K562 (cell line): ENCODE results near the gene DRG1. TPM values are rescaled to one million over a fixed set of nuclear protein-coding genes. Genes with fewer than 3 reads are reported as not detected.
A peak's percentile ranks its signal among the peaks of the same experiment; 100 is the strongest.

Source experiments
- ATAC-seq: fragments of 200-7000 bp; cut with Tn5 transposase; 3 replicates; pipeline ENCODE4 v1.9.1; 2020; ENCODE audit warnings: moderate library complexity
- BruUV-seq: library from RNA; stranded (reverse); fragments of 400-500 nt; replicated peaks from 2 replicates; lab custom pipeline; 2021; lab: Mats Ljungman, UMichigan
- CTCF ChIA-PET: fragments of 300-600 bp; formaldehyde crosslinking; extraction: SDS; loops from one replicate; lab custom pipeline; 2021; ENCODE audit warnings: low intra/inter-chr PET ratio; lab: Yijun Ruan, JAX
- POLR2A ChIA-PET: fragments of 300-600, 350-650 bp; sonication (Branson Sonifier 250); formaldehyde crosslinking; extraction: SDS; loops from one replicate; lab custom pipeline; 2021; ENCODE audit warnings: antibody characterized with exemption, inconsistent platforms; lab: Yijun Ruan, JAX
- DNase-seq, 4 experiments: peaks; one replicate each; pipeline versions ENCODE4 v3.0.0 to v3.0.0-alpha.2; 2011 to 2018; ENCODE audit warnings: low spot score in 3 of 4, mixed read lengths in 3 of 4; ENCODE audit errors: extremely low read depth in 1 of 4
- FAIRE-seq: peaks from 2 replicates; lab custom pipeline; 2011; peaks lifted over from hg19 to GRCh38; lab: Jason Lieb, UNC
- H2AFZ ChIP-seq: 2 replicates; pipeline ENCODE4 v1.6.0; 2011; ENCODE audit warnings: low read depth, low read length, control low read depth, inconsistent platforms
- H3K27ac ChIP-seq: fragments of 200-600 bp; 3 replicates; pipeline ENCODE4 v1.8.0; 2011; ENCODE audit warnings: low read depth, mild to moderate bottlenecking, control low read depth, inconsistent platforms, low read length, moderate library complexity, mixed read lengths; ENCODE audit errors: extremely low read depth
- H3K27me3 ChIP-seq, 2 experiments: fragments of 300-600 bp in 1 of 2; 2 replicates in 1 of 2; 3 replicates in 1 of 2; pipeline versions ENCODE4 v1.6.0 to v1.8.0; 2011; ENCODE audit warnings: inconsistent platforms in 2 of 2, low read length in 2 of 2, mild to moderate bottlenecking in 1 of 2, mixed read lengths in 1 of 2, moderate library complexity in 1 of 2; ENCODE audit not compliant: control insufficient read depth in 2 of 2, insufficient read depth in 2 of 2
- H3K36me3 ChIP-seq: fragments of 300-600 bp; 3 replicates; pipeline ENCODE4 v1.8.0; 2011; ENCODE audit warnings: mild to moderate bottlenecking, low read length, inconsistent platforms; ENCODE audit not compliant: control insufficient read depth, insufficient read depth
- H3K4me1 ChIP-seq, 2 experiments: fragments of 200-600 bp in 1 of 2; replicated peaks in 1 of 2; 2 replicates in 1 of 2; 3 replicates in 1 of 2; pipeline versions ENCODE4 v1.5.1 to v1.8.0; 2011; ENCODE audit warnings: inconsistent platforms in 2 of 2, low read length in 2 of 2, mild to moderate bottlenecking in 1 of 2, mixed read lengths in 1 of 2, moderate library complexity in 1 of 2; ENCODE audit not compliant: control insufficient read depth in 2 of 2, insufficient read depth in 2 of 2
- H3K4me2 ChIP-seq: 2 replicates; pipeline ENCODE4 v1.6.1; 2011; ENCODE audit warnings: low read length, control low read depth, inconsistent platforms, mixed read lengths; ENCODE audit not compliant: insufficient read depth
- H3K4me3 ChIP-seq: fragments of 200-600 bp; sonication (generic), shearing (Covaris generic); 2 replicates; pipeline ENCODE4 v1.5.1; 2016; ENCODE audit warnings: control low read depth, inconsistent platforms
- H3K79me2 ChIP-seq: fragments of 200-600 bp; 3 replicates; pipeline ENCODE4 v1.8.0; 2011; ENCODE audit warnings: low read length, inconsistent platforms; ENCODE audit not compliant: control insufficient read depth, insufficient read depth
- H3K9ac ChIP-seq, 2 experiments: 2 replicates each; pipeline versions ENCODE4 v1.6.0 to v1.6.1; 2011; ENCODE audit warnings: low read depth in 2 of 2, low read length in 2 of 2, control low read depth in 1 of 2, inconsistent platforms in 1 of 2, mild to moderate bottlenecking in 1 of 2, mixed read lengths in 1 of 2; ENCODE audit not compliant: insufficient read depth in 1 of 2
- H3K9me1 ChIP-seq: one replicate; pipeline ENCODE4 v1.6.0; 2011; ENCODE audit warnings: inconsistent platforms, mild to moderate bottlenecking, low read length, moderate library complexity; ENCODE audit not compliant: control insufficient read depth, insufficient read depth
- H3K9me3 ChIP-seq: replicated peaks from 2 replicates; pipeline ENCODE4 v1.5.1; 2011; ENCODE audit warnings: low read depth, low read length, inconsistent platforms; ENCODE audit not compliant: control insufficient read depth, insufficient read depth
- H4K20me1 ChIP-seq: replicated peaks from 2 replicates; pipeline ENCODE4 v1.6.1; 2011; ENCODE audit warnings: low read length, inconsistent platforms, mixed read lengths; ENCODE audit not compliant: control insufficient read depth, insufficient read depth
- DMBX1 ChIP-seq: fragments of 250-450 bp; sonication (Bioruptor Pico); IDR thresholded peaks from 2 replicates; pipeline ENCODE4 v1.8.0; 2022; ENCODE audit warnings: inconsistent platforms, mild to moderate bottlenecking, moderate library complexity, borderline replicate concordance
- ELF2 ChIP-seq: fragments of 250-450 bp; sonication (Bioruptor Pico); IDR thresholded peaks from 2 replicates; pipeline ENCODE4 v1.5.0; 2021; ENCODE audit warnings: mild to moderate bottlenecking
- HDAC2 ChIP-seq: fragments of 450-650 bp; IDR thresholded peaks from 2 replicates; pipeline ENCODE4 v1.6.1; 2016; ENCODE audit warnings: mild to moderate bottlenecking
- HMG20B ChIP-seq: fragments of 250-450 bp; sonication (Bioruptor Pico); IDR thresholded peaks from 2 replicates; pipeline ENCODE4 v1.5.0; 2021; ENCODE audit warnings: mild to moderate bottlenecking
- MBD1 ChIP-seq: fragments of 250-450 bp; sonication (Bioruptor Pico); IDR thresholded peaks from 2 replicates; pipeline ENCODE4 v1.8.0; 2022; ENCODE audit warnings: inconsistent platforms
- NR2F6 ChIP-seq: fragments of 450-650 bp; formaldehyde crosslinking; IDR thresholded peaks from 2 replicates; pipeline ENCODE4 v1.4.0; 2020; ENCODE audit warnings: mild to moderate bottlenecking
- PPARD ChIP-seq: fragments of 250-450 bp; sonication (Bioruptor Pico); IDR thresholded peaks from 2 replicates; pipeline ENCODE4 v1.8.0; 2022; ENCODE audit warnings: inconsistent platforms, mild to moderate bottlenecking, moderate library complexity
- THAP7 ChIP-seq: fragments of 250-450 bp; sonication (Bioruptor Pico); IDR thresholded peaks from 2 replicates; pipeline ENCODE4 v1.5.0; 2021
- ZC3H11A ChIP-seq: IDR thresholded peaks from 2 replicates; pipeline ENCODE4 v1.6.1; 2012; ENCODE audit warnings: low read depth, low read length, improper control_type of control experiment
- ZNF253 ChIP-seq: fragments of 250-450 bp; sonication (Bioruptor Pico); conservative IDR thresholded peaks from 2 replicates; pipeline ENCODE4 v1.6.1; 2021; ENCODE audit warnings: mild to moderate bottlenecking
- ZNF778 ChIP-seq: fragments of 450-650 bp; formaldehyde crosslinking; IDR thresholded peaks from 2 replicates; pipeline ENCODE4 v1.4.0; 2020; ENCODE audit warnings: mild to moderate bottlenecking, moderate library complexity
- WGBS: fragments of 100-300 bp; shearing (Covaris generic); methylation state at CpG from one replicate; pipeline ENCODE4 v1.1.6; 2016; ENCODE audit warnings: low coverage, mixed read lengths; ENCODE audit not compliant: insufficient coverage; ENCODE audit errors: missing lambda C conversion rate; 5-methylcytosine and 5-hydroxymethylcytosine counted together
- in situ Hi-C: fragments of 300-500 bp; cut with MboI; formaldehyde crosslinking; loops from 4 replicates; pipeline ENCODE4 v1.15.0; 2018; ENCODE audit warnings: inconsistent platforms, mixed read lengths
- intact Hi-C: fragments of 100-400 bp; cut with micrococcal nuclease; formaldehyde crosslinking; loops from 2 replicates; pipeline ENCODE4 v1.14.2; 2022
- polyA plus RNA-seq, 8 experiments: library from polyadenylated mRNA; depleted of rRNA in 4 of 8; stranded (reverse) in 5 of 8; unstranded in 3 of 8; fragments of >200 nt; fragmentation: Nextera tagmentation in 2 of 8; fragmentation: Illumina TruSeq in 1 of 8; extraction: Ambion mirVana in 2 of 8; extraction: Trizol in 1 of 8; gene quantifications; 2 replicates each; pipeline versions ENCODE4 v1.2.1 to v1.2.3, GENCODE V29; 2011 to 2014; ENCODE audit warnings: inconsistent platforms in 1 of 8, missing spikeins in 1 of 8
- total RNA-seq, 7 experiments: library from RNA; depleted of rRNA in 6 of 7; stranded (reverse); fragments of >200 nt in 6 of 7; fragmentation: Illumina TruSeq in 2 of 7; extraction: Trizol in 2 of 7; gene quantifications; 2 replicates each; pipeline versions ENCODE4 v1.2.1 to v1.2.3, GENCODE V29; 2011 to 2021; ENCODE audit warnings: low replicate concordance in 1 of 7

The DRG1 gene
- total and polyA plus RNA-seq, 9 of the 15 experiments (the other 6 are each of a cell fraction or from before 2014, with no cell fraction given) = 76.4 to 211 (median 93.3) TPM

- intact Hi-C loops (no loop called here), in situ Hi-C loops (no loop called here)
- Histone ChIP-seq H4K20me1 (no peaks in the 10 kb centered on the region), H3K27me3 (no peaks in the 10 kb centered on the region), H3K9me1 (no peaks in the 10 kb centered on the region), H2AFZ (0 out of 2 replicates have a peak overlapping the region, but pooled peaks have one; percentile 23), H3K79me2 (no peaks in the 10 kb centered on the region), H3K27ac (no peak overlapping the region), H3K4me3 (no peak overlapping the region), H3K9ac (no peak overlapping the region), H3K4me1 (no peaks in the 10 kb centered on the region; a peak in 1 of 5 replicates), H3K4me2 (no peak overlapping the region), H3K9me3 (no peaks in the 10 kb centered on the region), H3K36me3 (no peaks in the 10 kb centered on the region)
- CTCF ChIA-PET = no interaction called here
- no peak for ATAC-seq
- POLR2A ChIA-PET = interaction anchor here (0.7 kb wide), 1 partner anchor 553 kb away, joined by 3 read pairs; no protein-coding TSS in a partner anchor
- FAIRE-seq = no peak
- WGBS = 57% methylated on average over 1 of the region's 1 CpG
- TF ChIP-seq HMG20B (no peak), ZC3H11A (no peak), NR2F6 (CRISPR knock-in tag) (no peak), ELF2 (CRISPR knock-in tag) (no peak), THAP7 (CRISPR knock-in tag) (no peak), HDAC2 (no peak), ZNF778 (CRISPR knock-in tag) (no peak), DMBX1 (CRISPR knock-in tag) (no peak), PPARD (CRISPR knock-in tag) (no peak), MBD1 (CRISPR knock-in tag) (no peak), ZNF253 (CRISPR knock-in tag) (no peak)
- peak in 1 of 4 experiments; percentile 0 for DNase-seq
- BruUV-seq = no TSS peak
These were observed 39.4 kb upstream of the DRG1 start for GRCh38 chr22:31360029-31360428.
